ENCODE results near the gene UTS2B. TPM values are rescaled to one million over a fixed set of nuclear protein-coding genes. Genes with fewer than 3 reads are reported as not detected.
A peak's percentile ranks its signal among the peaks of the same experiment; 100 is the strongest.

The UTS2B gene
- total and polyA plus RNA-seq, 8 donors, result 0.09 to 0.35 (median 0.26) TPM; not detected in 3

GRCh38 chr3:191355406-191355805, 25.1 kb upstream of the UTS2B start:
- no peak for FAIRE-seq
- no peak overlapping the region for H3K4me3 ChIP-seq

DNA sequence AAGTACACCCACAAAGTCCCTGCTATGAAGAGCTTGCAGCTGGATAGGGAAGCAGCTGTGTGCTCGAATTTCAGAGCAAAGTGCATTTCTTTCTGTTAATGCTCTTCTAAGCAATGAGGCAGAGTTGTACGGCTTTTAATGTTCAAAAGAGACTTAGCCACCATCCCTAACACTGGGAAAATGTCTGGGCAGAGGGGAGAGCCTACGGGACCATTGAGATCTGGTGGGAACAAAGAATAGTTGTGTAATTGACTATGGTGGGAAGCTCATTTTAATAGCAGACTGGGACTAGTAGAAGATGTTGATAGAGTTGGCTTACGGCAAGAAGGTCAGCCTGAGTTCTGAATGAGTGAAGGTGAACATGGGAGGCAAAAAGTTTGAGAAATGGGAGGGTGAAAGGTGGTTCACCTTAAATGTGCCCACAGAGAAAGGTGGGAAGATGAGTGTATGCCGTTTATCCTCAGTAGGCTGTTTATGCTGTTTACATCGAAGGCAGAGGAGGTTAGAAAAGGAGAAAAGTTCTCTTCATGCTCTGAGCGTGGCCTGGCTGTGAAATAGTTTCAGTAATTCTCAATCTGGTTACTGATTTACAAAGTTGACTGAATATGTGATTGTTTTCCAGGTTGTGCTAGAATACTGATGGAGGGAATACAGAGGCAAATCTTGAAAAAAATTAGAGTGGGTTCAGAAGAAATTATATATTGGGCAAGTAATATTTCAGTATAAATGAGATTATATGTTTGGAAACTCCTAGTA, 22.9 kb upstream of the UTS2B start:
- TF ChIP-seq, protein P1, sequence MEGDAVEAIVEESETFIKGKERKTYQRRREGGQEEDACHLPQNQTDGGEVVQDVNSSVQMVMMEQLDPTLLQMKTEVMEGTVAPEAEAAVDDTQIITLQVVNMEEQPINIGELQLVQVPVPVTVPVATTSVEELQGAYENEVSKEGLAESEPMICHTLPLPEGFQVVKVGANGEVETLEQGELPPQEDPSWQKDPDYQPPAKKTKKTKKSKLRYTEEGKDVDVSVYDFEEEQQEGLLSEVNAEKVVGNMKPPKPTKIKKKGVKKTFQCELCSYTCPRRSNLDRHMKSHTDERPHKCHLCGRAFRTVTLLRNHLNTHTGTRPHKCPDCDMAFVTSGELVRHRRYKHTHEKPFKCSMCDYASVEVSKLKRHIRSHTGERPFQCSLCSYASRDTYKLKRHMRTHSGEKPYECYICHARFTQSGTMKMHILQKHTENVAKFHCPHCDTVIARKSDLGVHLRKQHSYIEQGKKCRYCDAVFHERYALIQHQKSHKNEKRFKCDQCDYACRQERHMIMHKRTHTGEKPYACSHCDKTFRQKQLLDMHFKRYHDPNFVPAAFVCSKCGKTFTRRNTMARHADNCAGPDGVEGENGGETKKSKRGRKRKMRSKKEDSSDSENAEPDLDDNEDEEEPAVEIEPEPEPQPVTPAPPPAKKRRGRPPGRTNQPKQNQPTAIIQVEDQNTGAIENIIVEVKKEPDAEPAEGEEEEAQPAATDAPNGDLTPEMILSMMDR (IDR thresholded peaks at IDR 0.05), result no peak
- Histone ChIP-seq H3K4me3 (no peak overlapping the region), H3K9me3 (no peaks in the 10 kb centered on the region), H3K4me1 (peaks cover 14 to 22% (median 20%) of the 10 kb centered on the region in 3 donors), H3K36me3 (no peaks in the 10 kb centered on the region), H3K27me3 (no peaks in the 10 kb centered on the region), H3K27ac (peak overlapping the region in 1 of 4 donors; percentile 52)
- peak in 2 of 4 donors; percentile 33 to 58 for ATAC-seq
- FAIRE-seq, result no peak
- DNase-seq, result no peak
- 34 to 42% methylated on average over 7 of the region's 7 CpGs for WGBS, 2 donors
- intact Hi-C loops (cut with DNase I), result no loop called here

More at GRCh38 chr3:191355406-191355805, 25.1 kb upstream of the UTS2B start:
- TF ChIP-seq, protein P1 (IDR thresholded peaks at IDR 0.05), result no peak
- Histone ChIP-seq H3K27ac (no peak overlapping the region), H3K4me1 (peaks cover 14 to 22% (median 20%) of the 10 kb centered on the region in 3 donors), H3K27me3 (no peaks in the 10 kb centered on the region), H3K9me3 (no peaks in the 10 kb centered on the region), H3K36me3 (peaks cover 0 to 10% (median 0%) of the 10 kb centered on the region in 3 donors)
- WGBS, 2 donors, result 94% methylated on average over 4 of the region's 4 CpGs
- intact Hi-C loops (cut with DNase I), result no loop called here
- DNase-seq (no peak), ATAC-seq (no peak)

- Histone ChIP-seq H3K9me3 (no peaks in the 10 kb centered on the region), H3K27ac (no peak overlapping the region), H3K4me3 (no peak overlapping the region), H3K4me1 (peaks cover 14 to 22% (median 15%) of the 10 kb centered on the region in 3 donors), H3K36me3 (no peaks in the 10 kb centered on the region), H3K27me3 (no peaks in the 10 kb centered on the region)
- DNase-seq (no peak), ATAC-seq (peak in 2 of 4 donors; percentile 20 to 67), FAIRE-seq (no peak)
- WGBS, 2 donors, result 80 to 88% methylated on average over 1 of the region's 1 CpG
- intact Hi-C loops (cut with DNase I), result no loop called here
- TF ChIP-seq, protein P1 (IDR thresholded peaks at IDR 0.05), result no peak
Observed at GRCh38 chr3:191352014-191352413, 21.7 kb upstream of the UTS2B start.

DNA sequence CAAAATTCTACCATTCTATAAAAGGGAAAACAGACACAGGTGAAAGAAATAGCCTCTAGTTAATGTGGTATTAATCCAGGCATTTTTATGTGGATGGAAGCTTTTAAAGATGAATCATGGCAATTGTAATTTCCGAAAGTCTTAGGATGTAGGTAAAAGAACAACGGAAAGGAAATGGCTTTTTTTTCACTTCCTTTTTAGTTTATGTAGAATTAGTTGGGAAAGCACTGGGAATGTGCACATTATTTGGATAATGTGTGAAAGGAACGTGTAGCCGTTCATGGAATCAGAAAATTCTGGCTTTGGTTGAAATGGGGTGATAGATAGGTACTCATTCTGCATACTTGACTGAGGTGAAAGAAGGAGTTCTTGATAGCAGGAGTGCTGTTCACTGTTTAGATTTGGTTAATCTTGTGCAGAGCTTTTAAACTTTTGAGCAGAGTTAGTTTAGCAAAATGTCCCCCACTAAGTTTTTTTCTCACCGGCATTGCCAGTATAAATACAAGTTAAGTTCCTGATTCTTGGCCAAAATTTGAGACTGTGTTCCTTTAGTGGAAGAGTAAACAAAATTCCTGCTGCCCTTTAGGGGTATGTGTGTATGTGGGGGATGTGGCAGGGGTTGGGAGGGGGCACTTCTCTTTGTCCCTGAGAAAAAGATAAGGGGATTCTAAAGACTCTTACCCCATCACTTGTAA, 20.2 kb upstream of the UTS2B start:
- H3K36me3 ChIP-seq, result no peaks in the 10 kb centered on the region
- intact Hi-C loops (cut with DNase I), result no loop called here
- no peak for FAIRE-seq
- H3K27ac ChIP-seq, result peak overlapping the region in 2 of 4 donors; percentile 17 to 53
- no peak overlapping the region for H3K4me3 ChIP-seq
- no peak for DNase-seq
- 29 to 40% methylated on average over 5 of the region's 5 CpGs for WGBS, 2 donors
- TF ChIP-seq, protein P1 (IDR thresholded peaks at IDR 0.05), result no peak
- no peaks in the 10 kb centered on the region for H3K27me3 ChIP-seq
- H3K9me3 ChIP-seq, result no peaks in the 10 kb centered on the region
- peaks cover 6 to 22% (median 11%) of the 10 kb centered on the region in 3 donors for H3K4me1 ChIP-seq
- ATAC-seq, result peak in 2 of 4 donors; percentile 19 to 30
